Cortex of kidney (tissue), 1 donor: ENCODE data around the gene FSIP2.
"Not testable (repeated sequence)": the region's sequence is repeated elsewhere in the genome, so short reads cannot be mapped to it uniquely, and the experiment has no call there.

ENCODE experiments used
- DNase-seq: peaks from one replicate; lab custom pipeline; 2025; lab: John Stamatoyannopoulos, UW

The FSIP2 gene

DNA sequence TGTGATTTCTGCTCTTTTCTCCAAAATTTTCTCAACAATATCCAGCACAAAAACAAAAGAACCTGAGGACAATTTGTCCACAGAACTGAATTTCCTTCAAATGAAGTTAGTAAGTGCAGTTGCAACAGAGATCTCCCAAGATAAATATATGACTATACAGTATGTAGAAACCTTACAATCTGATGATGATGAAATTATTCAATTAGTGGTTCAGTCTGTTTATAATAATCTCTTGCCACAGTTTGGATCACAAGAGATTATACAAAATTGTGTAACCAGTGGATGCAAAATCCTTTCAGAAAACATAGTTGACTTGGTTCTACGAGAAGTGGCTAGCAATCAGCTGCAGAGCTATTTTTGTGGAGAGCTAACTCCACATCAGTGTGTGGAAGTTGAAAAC lies 68.7 kb downstream of the FSIP2 start:
- no peak for DNase-seq

DNA sequence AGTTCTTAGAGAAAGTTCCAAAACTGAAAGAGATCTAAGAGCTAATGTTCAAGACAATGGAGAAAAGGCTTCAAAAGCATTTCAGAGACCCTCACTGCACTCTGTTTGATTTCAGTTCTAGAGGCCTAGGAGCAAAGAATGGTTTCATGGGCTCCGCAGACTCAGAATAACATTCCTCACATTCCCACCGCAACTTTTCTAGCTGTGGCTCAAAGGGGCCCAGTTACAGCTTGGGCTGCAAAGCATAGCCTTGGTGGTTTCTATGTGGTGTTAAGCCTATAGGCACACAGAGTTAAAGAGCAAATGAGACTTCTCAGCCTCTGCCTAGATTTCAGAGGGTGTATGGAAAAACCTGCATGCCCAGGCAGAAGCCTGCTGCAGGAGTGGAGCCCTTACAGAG lies 73.0 kb downstream of the FSIP2 start:
- no peak for DNase-seq

DNA sequence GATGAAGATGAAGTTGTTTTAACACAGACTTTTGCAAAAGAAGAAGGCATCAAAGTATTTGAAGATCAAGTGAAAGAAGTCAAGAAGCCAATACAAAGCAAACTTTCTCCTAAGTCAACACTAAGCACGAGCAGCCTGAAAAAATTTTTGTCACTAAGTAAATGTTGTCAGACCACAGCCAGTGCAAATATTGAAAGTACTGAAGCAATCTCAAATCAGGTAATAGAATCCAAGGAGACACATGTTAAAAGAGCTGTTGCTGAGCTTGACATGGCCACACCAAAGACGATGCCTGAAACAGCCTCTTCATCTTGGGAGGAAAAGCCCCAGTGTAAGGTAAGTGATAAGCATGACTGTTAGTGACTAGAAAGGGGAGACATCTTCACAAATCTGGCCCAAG lies 75.1 kb downstream of the FSIP2 start:
- no peak for DNase-seq

DNA sequence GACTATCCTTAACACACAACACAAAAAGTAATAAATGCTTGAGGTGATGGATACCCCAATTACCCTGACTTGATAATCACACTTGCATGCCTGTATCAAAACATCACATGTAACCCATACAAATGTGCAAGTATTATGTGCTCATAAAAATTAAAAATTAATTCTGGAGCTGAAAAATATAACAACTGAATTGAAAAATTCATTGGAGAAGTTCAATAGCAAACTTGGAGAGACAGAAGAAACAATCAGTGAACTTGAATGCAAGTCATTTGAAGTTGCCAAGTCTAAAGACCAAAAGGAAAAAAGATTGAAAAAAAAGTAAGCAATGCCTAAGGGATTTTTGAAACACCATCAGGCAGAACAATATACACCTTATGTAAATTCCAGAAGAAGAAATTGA lies 79.4 kb downstream of the FSIP2 start:
- DNase-seq, result no peak

DNA sequence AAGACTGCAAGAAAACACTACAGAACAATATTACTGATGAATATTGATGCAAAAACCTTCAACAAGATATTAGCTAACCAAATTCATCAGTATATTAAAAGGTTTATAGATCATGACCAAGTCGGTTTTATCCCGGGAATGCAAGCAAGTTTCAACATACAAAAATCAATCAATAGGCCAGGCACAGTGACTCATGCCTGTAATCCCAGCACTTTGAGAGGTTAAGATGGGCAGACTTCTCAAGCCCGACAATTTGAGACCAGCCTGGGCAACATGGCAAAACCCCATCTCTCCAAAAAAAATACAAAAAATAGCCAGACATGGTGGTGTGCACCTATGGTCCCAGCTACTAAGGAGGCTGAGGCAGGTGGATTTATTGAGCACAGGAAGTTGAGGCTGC lies 82.9 kb downstream of the FSIP2 start:
- no peak for DNase-seq

DNA sequence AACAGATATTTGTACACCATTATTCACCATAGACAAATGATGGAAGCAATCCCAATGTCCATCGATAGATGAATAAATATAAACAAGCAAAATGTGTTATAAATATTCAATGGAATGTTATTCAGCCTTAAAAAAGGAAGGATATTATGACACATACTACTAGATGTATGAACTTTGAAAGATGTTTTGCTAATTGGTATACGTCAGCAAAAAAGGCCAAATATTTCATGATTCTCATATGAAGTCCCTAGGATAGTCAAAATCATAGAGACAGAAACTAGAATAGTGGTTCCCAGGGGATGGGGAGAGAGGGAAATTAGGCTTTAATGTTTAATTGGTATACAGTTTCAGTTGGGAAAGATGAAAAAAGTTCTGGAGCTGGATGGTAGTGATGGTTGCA lies 85.2 kb downstream of the FSIP2 start:
- no peak for DNase-seq

DNA sequence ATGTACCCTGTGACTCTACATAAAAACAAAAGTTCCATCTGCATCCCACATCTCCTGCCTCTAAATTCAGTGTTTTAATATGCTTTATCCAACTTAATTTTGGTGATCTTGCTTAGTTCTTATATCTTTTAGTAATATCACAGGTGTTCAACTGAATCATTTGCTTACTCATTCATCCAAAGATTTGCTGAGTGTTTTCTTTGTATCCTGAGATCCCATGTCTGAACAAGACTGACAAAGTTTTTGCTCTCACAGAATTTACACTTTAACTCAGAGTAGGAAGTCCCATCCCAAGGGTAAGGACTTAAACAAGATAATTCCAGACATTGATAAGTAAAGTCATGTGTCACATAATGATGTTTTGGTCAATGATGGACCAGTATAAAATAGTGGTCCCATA lies 87.0 kb downstream of the FSIP2 start:
- DNase-seq, result no peak

DNA sequence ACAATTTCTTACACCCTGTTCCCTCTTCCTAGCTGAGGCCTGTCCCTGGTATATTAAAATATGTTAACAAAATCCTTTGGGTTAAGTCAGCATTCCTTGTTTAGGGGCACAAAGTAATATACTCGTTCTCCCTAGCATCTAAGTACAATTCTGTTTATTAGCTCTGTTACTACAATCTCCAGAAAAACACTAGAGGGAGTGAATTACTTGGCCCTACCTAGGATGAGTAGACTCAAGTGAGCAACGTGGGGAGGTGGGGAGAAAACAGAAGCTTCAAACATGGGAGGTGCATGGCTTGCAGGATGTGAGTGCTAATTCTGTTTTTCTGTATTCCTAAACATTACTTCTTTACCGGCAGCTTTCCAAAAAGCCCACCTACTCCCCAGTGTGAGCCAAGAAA lies 89.7 kb downstream of the FSIP2 start:
- no peak for DNase-seq

DNA sequence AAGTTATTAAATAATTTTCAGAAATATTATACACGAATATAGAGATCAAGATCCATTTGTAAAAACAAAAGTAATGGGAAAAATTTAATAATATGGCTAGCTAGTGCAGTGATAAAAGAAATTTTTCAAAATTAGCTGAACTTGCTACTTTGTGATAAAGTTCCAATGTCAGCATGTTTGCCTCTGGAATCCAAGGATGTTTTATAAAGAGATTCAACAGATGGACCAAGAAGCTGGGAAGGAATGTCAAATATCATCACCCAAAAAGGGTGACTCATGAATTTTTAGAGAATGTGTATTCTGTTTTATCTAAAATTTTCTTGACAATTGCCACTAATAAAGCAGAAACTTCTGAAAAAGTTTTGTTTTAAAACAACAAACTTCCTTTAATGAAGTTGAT lies 95.3 kb downstream of the FSIP2 start:
- no peak for DNase-seq

DNA sequence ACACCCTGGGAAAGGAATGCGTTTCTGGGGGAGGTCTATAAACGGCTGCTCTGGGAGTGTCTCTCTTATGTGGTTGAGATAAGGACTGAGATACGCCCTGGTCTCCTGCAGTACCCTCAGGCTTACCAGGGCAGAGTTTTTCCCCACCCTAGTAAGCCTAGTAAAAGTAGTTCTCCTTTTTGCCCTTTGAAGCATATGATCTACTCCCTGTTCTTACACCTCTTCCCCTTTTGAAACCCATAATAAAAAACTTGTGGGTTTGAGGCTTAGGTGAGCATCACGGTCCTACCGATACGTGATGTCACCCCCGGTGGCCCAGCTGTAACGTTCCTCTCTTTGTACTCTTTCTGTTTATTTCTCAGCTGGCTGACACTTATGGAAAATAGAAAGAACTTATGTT lies 97.4 kb downstream of the FSIP2 start:
- no peak for DNase-seq

DNA sequence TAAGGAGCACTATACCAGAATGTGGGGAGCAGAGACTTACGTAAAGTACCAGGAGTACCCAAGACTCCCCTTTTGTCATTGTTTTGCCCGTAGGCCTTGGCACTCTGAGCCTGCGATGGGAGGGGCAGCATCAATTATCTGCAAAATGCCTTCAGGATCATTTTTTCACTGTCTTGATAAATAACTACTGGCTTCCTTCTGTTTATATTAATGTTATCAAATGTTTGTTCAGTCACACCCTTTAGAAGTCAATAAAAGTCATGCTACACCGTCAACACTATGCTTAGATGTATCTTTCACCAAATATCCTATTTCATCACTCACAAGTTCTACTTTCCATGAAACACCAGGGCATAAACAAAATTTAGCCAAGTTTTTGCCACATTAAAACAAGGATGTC lies 116.3 kb downstream of the FSIP2 start:
- no peak for DNase-seq

DNA sequence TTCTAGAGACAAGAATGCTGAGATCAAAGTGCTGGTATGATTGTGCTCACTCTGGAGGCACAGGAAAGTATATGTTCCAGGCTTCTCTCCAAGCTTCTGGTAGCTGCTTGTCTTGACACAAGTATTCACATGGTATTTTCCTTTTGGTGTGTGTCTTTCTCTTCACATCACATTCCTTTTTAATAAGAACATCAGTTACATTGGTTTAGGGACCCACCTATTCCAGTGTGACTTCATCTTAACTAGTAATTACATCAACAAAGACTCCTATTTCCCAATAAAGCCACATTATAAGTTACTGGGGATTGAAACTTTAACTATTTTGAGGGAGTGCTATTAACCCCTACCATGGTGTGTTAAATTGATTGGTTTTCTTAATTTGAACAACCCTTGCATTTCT lies 119.1 kb downstream of the FSIP2 start:
- DNase-seq, result no peak

DNA sequence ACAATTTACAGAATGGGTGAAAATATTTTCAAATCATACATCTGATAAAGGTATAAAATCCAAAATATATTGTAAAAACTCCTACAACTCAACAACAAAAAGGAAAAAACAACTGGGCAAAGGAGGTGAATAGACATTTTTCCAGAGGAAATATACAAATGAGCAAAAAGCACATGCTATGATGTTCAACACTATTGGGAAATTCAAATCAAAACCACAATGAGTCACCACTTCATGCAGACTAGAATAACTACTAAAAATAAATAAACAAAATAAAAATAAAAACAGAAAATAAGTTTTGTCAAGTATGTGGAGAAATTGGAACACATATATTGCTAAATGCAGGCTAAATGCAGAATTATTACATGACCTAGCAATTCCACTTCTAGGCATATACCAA lies 120.9 kb downstream of the FSIP2 start:
- DNase-seq, result no peak

DNA sequence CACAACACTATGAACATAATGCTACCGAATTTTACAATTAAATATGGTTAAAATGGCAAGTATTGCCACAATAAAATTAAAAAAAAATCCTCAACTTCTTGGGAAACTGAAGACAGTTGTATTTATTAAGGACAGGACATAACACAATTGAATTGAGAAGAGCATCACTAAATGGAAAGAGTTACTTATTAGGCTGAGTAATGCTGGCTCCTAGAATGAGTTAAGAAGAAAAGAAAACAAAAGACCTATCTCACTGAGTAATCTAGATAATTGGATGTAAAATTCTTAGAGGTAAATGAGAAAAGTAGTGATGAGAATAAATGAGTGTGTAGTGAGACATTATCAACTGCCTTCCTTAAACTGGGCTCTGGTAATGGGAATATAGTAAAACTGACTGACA lies 121.7 kb downstream of the FSIP2 start:
- no peak for DNase-seq

DNA sequence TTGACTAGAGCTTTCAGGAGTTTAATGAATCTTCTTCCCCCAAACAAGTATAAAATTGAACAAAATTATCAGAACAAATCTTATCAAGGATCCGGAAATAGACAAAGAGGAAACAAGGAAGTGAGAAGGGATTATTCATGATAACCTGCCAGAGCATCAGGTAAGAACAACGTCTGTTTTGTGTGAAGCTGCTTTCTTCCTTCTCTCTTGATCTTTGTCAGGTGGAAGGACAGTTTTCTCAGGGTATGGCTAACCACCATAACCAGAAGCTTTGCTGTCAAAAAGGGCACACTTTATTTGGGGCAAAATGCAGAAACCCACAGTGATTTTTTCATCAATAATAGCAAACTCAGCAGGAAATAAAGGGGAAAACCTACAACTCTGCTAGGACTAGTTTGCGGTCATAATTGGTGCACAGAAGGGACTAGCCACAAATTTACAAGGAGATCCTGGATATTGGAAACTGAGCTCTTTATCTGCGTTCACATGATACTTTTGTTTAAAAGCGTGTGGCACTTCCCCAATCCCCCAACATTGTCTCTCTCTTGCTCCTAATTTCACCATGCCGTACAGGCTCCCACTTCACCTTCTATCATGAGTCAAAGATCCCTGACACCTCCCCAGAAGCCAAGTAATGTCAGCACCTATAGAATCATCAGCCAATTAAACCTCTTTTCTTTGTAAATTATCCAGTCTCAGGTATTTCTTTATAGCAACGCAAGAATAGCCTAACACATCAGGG lies 124.2 kb downstream of the FSIP2 start:
- DNase-seq, result no peak

DNA sequence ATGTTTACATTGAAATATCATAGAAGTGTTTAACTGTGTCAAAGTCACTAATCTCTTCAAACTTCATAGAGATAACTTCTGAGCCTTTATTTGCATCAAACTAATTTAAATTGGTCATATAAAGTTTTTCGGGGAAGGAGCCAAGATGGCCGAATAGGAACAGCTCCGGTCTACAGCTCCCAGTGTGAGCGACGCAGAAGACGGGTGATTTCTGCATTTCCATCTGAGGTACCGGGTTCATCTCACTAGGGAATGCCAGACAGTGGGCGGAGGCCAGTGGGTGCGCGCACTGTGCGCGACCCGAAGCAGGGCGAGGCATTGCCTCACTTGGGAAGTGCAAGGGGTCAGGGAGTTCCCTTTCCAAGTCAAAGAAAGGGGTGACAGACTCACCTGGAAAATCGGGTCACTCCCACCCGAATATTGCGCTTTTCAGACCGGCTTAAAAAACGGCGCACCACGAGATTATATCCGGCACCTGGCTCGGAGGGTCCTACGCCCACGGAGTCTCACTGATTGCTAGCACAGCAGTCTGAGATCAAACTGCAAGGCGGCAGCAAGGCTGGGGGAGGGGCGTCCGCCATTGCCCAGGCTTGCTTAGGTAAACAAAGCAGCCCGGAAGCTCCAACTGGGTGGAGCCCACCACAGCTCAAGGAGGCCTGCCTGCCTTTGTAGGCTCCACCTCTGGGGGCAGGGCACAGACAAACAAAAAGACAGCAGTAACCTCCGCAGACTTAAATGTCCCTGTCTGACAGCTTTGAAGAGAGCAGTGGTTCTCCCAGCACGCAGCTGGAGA lies 126.1 kb downstream of the FSIP2 start:
- not testable (repeated sequence) for DNase-seq

DNA sequence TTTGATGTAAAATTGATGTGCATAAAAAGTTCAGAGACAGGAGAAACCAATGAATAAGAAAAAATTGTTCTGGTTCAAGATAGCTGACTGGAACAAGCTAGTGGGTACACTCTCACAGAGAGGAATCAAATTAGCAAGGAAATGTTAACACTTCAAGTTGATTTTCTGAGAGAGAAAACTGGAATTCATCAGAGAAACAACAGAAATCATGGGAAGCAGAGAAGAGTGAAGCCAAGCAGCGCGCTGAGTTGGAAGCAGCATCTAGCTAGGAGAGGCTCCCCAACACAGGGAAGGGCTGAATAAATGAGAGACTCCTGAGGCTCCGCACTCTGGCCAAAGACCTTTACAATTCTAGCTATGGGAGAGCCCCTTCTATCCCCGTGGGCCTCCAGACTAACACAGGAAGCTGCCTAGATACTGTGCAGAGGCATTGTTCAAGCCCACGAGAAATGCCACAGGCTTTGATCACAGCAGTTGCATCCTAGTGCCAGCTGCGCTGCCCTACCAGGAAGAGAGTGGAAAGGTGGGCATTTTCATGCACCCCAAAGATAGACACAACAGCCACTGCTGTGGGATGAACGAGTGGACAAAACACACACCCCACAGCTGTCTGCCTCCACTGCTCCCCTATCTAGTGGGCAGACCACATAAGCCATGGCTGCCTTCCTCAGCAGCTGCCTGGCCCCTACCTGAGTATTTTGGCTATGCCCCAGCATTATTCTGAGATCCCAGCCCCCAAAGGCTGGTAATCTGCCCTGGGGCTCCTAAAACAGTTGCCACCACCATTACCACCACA lies 136.7 kb downstream of the FSIP2 start:
- no peak for DNase-seq

DNA sequence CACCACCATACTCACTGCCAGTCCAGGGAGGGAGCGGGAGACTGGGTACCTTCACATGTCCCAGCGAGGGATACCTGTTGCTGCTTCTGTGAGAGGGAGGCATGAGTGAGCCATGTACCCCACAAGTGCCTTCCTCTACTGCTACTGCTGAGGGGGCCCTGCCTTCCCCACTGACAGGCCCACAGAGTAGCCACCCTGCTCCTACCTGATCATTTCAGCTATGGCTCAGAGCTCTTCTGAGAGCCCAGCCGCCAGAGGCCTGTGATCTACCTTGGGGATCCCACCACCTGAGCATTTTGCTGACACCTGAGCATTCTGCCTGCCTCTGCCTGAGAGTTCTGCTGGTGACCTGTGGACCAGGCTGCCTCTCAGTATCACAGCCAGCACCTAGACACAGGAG lies 137.6 kb downstream of the FSIP2 start:
- DNase-seq, result no peak

DNA sequence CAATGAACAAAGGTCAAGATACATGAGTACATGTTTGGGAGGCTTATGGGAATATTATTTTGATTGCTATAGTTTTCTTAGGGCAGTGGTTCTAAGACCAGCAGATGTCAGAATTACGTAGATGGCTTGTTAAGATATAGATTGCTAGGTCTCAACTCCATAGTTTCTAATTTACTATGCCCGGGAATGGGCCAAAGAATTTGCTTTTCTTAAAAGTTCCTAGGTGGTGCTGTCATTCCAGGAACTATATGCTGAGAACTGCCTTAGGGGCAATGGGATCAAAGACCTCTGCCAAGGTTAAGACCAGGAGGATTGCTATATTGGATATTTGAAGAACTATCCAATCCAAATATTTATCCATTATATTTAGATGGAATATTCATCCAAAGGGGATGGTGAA lies 141.8 kb downstream of the FSIP2 start:
- no peak for DNase-seq
